GM12865 (cell line): ENCODE data around the gene MRPL33.

Source experiments
- DNase-seq: peaks from one replicate; pipeline ENCODE4 v3.0.0; 2010; ENCODE audit warnings: low read depth
- H3K4me3 ChIP-seq: 2 replicates; pipeline ENCODE4 v1.5.1; 2011; ENCODE audit warnings: mild to moderate bottlenecking, low read depth, low read length, control low read depth
- TF ChIP-seq, protein P1 (sequence below): IDR thresholded peaks from 2 replicates; pipeline ENCODE4 v1.5.1; 2011; ENCODE audit warnings: low read length, control low read depth, low read depth, inconsistent platforms; ENCODE audit not compliant: insufficient read depth; ENCODE audit errors: missing control alignments

MRPL33 gene

GRCh38 chr2:27735263-27735904, 36.1 kb upstream of the MRPL33 start:
- no peak for DNase-seq
- TF ChIP-seq, protein P1, sequence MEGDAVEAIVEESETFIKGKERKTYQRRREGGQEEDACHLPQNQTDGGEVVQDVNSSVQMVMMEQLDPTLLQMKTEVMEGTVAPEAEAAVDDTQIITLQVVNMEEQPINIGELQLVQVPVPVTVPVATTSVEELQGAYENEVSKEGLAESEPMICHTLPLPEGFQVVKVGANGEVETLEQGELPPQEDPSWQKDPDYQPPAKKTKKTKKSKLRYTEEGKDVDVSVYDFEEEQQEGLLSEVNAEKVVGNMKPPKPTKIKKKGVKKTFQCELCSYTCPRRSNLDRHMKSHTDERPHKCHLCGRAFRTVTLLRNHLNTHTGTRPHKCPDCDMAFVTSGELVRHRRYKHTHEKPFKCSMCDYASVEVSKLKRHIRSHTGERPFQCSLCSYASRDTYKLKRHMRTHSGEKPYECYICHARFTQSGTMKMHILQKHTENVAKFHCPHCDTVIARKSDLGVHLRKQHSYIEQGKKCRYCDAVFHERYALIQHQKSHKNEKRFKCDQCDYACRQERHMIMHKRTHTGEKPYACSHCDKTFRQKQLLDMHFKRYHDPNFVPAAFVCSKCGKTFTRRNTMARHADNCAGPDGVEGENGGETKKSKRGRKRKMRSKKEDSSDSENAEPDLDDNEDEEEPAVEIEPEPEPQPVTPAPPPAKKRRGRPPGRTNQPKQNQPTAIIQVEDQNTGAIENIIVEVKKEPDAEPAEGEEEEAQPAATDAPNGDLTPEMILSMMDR, result no peak
- no peak overlapping the region; the same call in 1 of the 2 replicates for H3K4me3 ChIP-seq

DNA sequence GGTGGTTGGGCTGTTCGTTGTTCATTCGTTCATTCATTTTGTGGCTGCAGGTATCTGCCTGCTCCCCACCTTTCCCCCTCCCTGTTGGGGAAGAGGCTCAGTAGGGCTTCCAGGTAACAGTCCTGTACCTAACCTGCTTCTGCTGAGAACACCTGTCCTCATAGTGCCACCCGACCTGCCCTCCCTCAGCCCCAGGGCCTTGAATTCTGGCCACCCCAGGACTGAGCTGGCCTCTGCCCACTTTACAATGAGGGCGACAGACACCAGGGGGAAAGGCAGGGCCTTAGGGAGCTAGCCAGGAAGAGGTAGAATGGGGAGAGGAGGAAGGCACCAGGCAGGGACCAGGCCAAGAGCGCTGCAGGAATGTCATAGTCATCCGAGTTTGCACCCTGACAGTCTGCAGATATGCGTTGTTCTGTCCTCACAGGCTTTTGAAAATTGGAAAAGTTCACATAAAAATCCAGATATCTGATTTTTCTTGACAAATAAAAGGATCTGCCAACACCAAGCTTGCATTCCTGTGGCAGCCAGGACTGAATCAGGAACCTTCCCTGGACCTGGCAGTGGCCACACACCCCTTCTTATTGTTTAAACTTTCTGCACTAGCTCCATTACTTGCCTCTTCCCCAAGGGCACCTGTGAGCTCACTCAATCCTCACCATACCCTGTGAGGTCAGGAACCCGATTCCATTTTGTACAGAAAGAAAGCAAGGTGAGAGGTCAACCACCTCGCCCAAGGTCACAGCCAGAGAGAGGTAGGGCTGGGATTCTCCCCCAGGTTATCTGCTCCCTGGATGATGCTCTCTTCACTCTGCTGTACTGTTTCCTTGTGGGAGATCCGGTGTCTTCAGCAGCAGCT, 35.3 kb upstream of the MRPL33 start:
- H3K4me3 ChIP-seq, result no peak overlapping the region
- no peak for DNase-seq
- TF ChIP-seq, protein P1, result no peak

GRCh38 chr2:27736890-27737204, 34.7 kb upstream of the MRPL33 start:
- no peak for DNase-seq
- no peak overlapping the region for H3K4me3 ChIP-seq
- TF ChIP-seq, protein P1, result no peak

DNA sequence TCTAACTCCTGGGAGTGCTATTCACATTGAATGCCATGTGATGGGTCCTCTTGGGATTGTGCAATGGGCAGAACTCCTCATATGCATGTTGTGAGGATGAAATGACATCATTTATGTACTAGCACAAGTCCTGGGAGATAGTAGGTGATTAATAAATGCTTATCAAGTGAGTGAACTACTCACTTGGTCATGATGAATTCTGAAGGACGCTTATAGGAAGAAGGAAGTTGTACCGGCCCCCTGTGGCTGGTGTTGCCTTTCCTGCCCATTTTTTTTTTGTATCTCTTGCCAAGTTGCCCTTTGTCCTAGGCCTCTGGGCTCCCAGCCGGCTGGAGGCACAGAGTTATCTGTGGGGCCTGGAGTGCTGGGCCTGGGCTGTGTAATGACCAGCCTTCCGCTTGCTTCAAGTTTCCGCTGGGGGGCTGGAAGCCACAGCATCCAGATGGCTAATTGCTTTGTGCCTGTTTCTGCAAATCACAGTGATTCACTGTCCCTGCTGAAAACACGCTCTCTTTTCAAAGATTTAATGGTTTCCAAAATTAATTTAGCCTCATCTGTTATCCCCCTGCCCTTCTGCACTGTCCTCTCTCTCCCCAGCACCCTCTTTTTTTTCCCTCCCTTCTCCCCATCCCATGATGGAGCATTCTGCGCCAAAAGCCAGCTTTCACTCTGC, 33.7 kb upstream of the MRPL33 start:
- H3K4me3 ChIP-seq, result no peak overlapping the region
- TF ChIP-seq, protein P1, result no peak
- no peak for DNase-seq

DNA sequence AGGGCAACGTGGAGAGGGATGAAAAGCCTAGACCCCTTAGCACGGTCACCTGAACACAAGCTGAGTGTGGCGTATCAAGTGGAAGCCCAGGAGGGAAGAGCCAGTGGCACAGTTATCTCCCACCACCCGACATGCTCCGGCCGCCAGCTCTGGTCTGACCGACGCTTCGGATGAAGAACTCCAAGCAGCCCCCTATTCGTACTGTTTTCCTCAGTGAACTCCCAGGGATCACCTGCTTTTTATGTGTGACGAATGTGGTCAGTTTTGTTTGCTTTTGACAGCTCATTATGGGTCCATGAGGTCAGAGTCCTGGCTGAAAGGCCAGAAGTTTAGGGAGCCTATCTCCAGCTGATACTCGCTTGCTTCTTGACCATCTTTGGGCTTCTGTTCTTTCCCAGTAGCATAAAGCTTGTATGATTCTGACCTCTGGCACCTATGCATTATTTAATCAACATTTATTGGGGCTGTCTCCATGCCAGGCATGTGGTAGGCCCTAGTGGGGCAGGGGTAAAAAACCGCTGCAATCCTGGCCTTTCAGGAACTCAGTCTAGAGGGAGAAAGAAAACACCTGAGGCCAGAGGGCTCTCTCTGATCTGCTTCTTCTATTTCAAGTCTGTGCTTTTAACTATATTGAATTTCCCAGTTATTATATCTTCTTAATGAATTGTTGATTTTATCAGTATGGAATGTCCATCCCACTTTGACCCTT, 33.0 kb upstream of the MRPL33 start:
- no peak for DNase-seq
- H3K4me3 ChIP-seq, result no peak overlapping the region
- TF ChIP-seq, protein P1, result no peak

- H3K4me3 ChIP-seq, result no peak overlapping the region
- DNase-seq, result no peak
- TF ChIP-seq, protein P1, result no peak
These were observed 32.5 kb upstream of the MRPL33 start for GRCh38 chr2:27739058-27739373.
